ENCODE measurements around the gene MCRIP1.
A peak's percentile ranks its signal among the peaks of the same experiment; 100 is the strongest.

DNA sequence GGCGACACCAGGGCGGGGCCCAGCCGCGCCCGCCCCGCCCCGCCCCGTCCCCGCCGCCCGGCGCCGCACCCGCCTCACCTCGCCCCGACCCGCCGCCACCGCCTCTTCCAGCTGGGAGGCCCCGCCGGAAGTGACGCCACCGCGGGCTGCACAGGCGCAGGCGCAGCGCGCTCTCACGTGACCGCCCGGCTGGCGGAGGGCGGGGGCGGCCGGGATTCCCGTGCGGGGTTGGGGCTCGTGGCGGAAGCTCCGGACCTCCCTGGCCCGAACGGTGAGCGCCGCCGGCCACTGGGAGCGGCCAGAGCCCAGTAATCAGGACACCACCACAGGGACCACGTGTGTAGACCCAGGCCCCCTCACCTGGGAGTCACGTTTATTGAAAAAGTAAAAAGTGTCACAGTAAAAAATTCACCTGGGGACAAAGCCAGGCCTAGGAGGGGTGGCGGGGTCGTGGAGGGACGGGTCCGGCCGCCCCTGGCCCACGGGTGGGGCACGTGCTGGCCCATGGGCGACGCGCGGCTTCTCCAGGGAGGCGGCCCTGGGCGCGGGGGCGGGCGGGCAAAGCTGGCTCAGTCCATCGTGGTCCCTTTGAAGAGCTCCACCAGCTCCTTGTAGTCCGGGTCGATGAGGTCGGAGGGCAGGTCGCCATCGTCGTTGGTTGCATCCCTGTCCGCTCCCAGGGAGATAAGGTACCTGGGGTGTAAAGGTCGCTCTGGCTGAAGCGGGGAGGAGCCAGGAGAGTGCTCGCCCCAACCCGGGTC lies at the start of gene MCRIP1:
- TF ChIP-seq CTCF (IDR thresholded peaks at IDR 0.05): no peak
- peak; percentile 3 for TF ChIP-seq EP300 (IDR thresholded peaks at IDR 0.05; ENCODE audit: low read depth)
